DOHH2 (cell line): ENCODE measurements around the gene ECPAS.

Experiments
- H3F3A ChIP-seq: fragments of 200-600 bp; sonication (generic), shearing (Covaris generic); 2 replicates; pipeline ENCODE4 v1.6.0; 2016; ENCODE audit warnings: antibody characterized with exemption, mild to moderate bottlenecking; ENCODE audit not compliant: control insufficient read depth, insufficient read depth
- H3K27ac ChIP-seq: fragments of 200-600 bp; sonication (generic); 2 replicates; pipeline ENCODE4 v1.5.1; 2014; ENCODE audit warnings: low read depth, mild to moderate bottlenecking, low read length, moderate library complexity
- H3K27me3 ChIP-seq: fragments of 200-600 bp; sonication (generic); 2 replicates; pipeline ENCODE4 v1.6.1; 2014; ENCODE audit warnings: mild to moderate bottlenecking, low read length, mixed read lengths; ENCODE audit not compliant: control insufficient read depth
- H3K36me3 ChIP-seq: fragments of 200-600 bp; sonication (generic); 2 replicates; pipeline ENCODE4 v1.6.1; 2014; ENCODE audit warnings: mild to moderate bottlenecking, low read length, moderate library complexity, mixed read lengths; ENCODE audit not compliant: control insufficient read depth
- H3K4me1 ChIP-seq: fragments of 200-600 bp; sonication (generic); 2 replicates; pipeline ENCODE4 v1.6.1; 2014; ENCODE audit warnings: mild to moderate bottlenecking, low read length, mixed read lengths; ENCODE audit not compliant: control insufficient read depth
- H3K4me2 ChIP-seq: fragments of 200-600 bp; sonication (generic); 2 replicates; pipeline ENCODE4 v1.6.0; 2014; ENCODE audit warnings: mild to moderate bottlenecking, low read length, moderate library complexity
- H3K4me3 ChIP-seq: fragments of 200-600 bp; sonication (generic); 2 replicates; pipeline ENCODE4 v1.5.1; 2014; ENCODE audit warnings: mild to moderate bottlenecking, low read length, mixed read lengths
- H3K79me2 ChIP-seq: fragments of 200-600 bp; sonication (generic); 2 replicates; pipeline ENCODE4 v1.6.1; 2014; ENCODE audit warnings: mild to moderate bottlenecking, low read length, mixed read lengths; ENCODE audit not compliant: control insufficient read depth
- H3K9me2 ChIP-seq: fragments of 200-600 bp; sonication (generic); replicated peaks from 2 replicates; pipeline ENCODE4 v1.6.1; 2014; ENCODE audit warnings: mild to moderate bottlenecking, low read length, mixed read lengths; ENCODE audit not compliant: control insufficient read depth
- H3K9me3 ChIP-seq: fragments of 200-600 bp; sonication (generic); 2 replicates; pipeline ENCODE4 v1.6.1; 2014; ENCODE audit warnings: antibody characterized with exemption, low read length, mixed read lengths; ENCODE audit not compliant: control insufficient read depth, insufficient read depth
- H4K20me1 ChIP-seq: fragments of 200-600 bp; sonication (generic); 2 replicates; pipeline ENCODE4 v1.6.0; 2014; ENCODE audit warnings: low read depth, mild to moderate bottlenecking, antibody characterized with exemption, low read length, moderate library complexity; ENCODE audit not compliant: control insufficient read depth, insufficient read depth
- CTCF ChIP-seq: fragments of 200-600 bp; sonication (generic); IDR thresholded peaks from one replicate; pipeline ENCODE4 v1.5.1; 2014; ENCODE audit warnings: antibody characterized with exemption, mild to moderate bottlenecking, low read depth, low read length; ENCODE audit not compliant: poor library complexity, severe bottlenecking
- EZH2phosphoT487 ChIP-seq: fragments of 200-600 bp; sonication (generic); IDR thresholded peaks from 2 replicates; pipeline ENCODE4 v1.6.1; 2017; ENCODE audit warnings: borderline replicate concordance, mild to moderate bottlenecking, antibody characterized with exemption, low read length, moderate library complexity, mixed read lengths

The ECPAS gene

DNA sequence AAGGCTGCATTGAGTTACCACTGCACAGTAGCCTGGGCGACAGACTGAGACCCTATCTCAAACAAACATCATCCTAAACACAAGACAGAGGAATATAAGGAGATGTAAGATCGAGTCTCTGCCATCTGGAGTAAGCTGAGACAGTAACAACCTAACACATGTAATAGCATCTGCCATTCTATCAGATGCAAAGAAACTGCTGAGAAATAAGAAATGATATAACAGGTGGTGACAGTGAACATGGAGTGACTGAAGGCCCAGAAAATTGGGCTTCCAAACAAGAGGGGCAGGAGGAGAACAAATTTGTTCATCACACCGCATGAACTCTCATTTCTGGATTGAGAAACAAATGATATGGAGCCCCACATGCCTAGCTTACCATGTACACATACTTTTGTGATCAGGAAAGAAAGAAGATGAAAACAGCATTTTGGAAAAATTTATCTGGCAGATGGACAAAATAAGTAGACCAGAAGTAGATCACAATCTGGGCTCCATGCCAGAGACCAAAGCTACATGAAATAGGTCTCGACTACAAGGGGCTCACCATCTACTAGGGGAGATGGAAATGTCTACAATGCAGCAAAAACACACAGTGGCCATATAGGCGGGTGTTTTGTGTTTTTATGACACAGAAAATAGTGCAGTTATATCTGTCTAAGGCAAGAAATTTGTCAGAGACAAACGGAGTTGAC, 45.5 kb downstream of the ECPAS start:
- Histone ChIP-seq H3K27ac (no peak overlapping the region), H4K20me1 (no peaks in the 10 kb centered on the region), H3K79me2 (no peaks in the 10 kb centered on the region), H3K36me3 (peaks cover 54% of the 10 kb centered on the region), H3K4me2 (no peak overlapping the region), H3K4me1 (no peaks in the 10 kb centered on the region), H3K4me3 (no peak overlapping the region), H3K9me2 (no peaks in the 10 kb centered on the region), H3K27me3 (no peaks in the 10 kb centered on the region), H3K9me3 (no peaks in the 10 kb centered on the region), H3F3A (no peaks in the 10 kb centered on the region)
- TF ChIP-seq CTCF = no peak
- no peak for TF ChIP-seq EZH2phosphoT487

GRCh38 chr9:111436571-111436970, 47.6 kb downstream of the ECPAS start:
- TF ChIP-seq CTCF (no peak), EZH2phosphoT487 (no peak)
- Histone ChIP-seq H3F3A (no peaks in the 10 kb centered on the region), H3K9me2 (no peaks in the 10 kb centered on the region), H3K36me3 (peaks cover 49% of the 10 kb centered on the region), H3K27me3 (no peaks in the 10 kb centered on the region), H3K9me3 (no peaks in the 10 kb centered on the region), H3K79me2 (no peaks in the 10 kb centered on the region), H4K20me1 (no peaks in the 10 kb centered on the region), H3K4me3 (no peak overlapping the region), H3K4me1 (no peaks in the 10 kb centered on the region), H3K4me2 (no peak overlapping the region), H3K27ac (no peak overlapping the region)

DNA sequence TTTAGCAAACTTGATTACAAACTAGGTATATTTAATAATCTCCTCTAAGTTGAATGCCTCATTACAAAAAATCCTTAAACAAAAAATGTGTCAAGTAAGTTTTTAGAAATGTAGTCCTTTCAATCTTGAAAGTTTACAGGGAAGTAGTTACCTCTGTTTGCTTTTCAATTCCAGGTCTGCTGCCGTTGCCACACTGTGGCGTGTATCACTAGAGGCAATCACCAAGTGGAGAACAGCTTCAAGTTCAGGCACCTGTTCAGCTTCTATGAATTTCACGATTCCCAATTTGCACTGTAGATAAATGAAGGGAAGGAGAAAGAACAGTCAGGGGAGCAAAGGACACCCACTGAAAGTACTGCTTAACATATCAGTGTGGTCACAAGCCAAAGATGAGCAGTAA, 51.1 kb downstream of the ECPAS start:
- H3K27ac ChIP-seq = no peak overlapping the region
- H3K27me3 ChIP-seq = no peaks in the 10 kb centered on the region
- peaks cover 58% of the 10 kb centered on the region for H3K36me3 ChIP-seq
- H3K4me1 ChIP-seq = no peaks in the 10 kb centered on the region
- no peaks in the 10 kb centered on the region for H3K79me2 ChIP-seq
- no peaks in the 10 kb centered on the region for H3K9me3 ChIP-seq
- H3K4me2 ChIP-seq = no peak overlapping the region
- H3F3A ChIP-seq = no peaks in the 10 kb centered on the region
- H4K20me1 ChIP-seq = no peaks in the 10 kb centered on the region
- H3K9me2 ChIP-seq = no peaks in the 10 kb centered on the region
- TF ChIP-seq EZH2phosphoT487 = no peak
- TF ChIP-seq CTCF = no peak
- no peak overlapping the region for H3K4me3 ChIP-seq
